ENCODE results near the gene ENPEP.

- TF ChIP-seq CTCF (IDR thresholded peaks at IDR 0.05 in 4 of 5, conservative IDR thresholded peaks at IDR 0.05 in 1 of 5) (no peak), POLR2A (IDR thresholded peaks at IDR 0.05) (no peak)
These were observed 44.9 kb downstream of the ENPEP start for GRCh38 chr4:110520886-110521285.
